ENCODE measurements around the gene TMEM220. TPM values are rescaled to one million over a fixed set of nuclear protein-coding genes. Genes with fewer than 3 reads are reported as not detected.

TMEM220 gene
- total RNA-seq = 10 to 100 TPM in 1 of 2 donors, 1 to 10 TPM in 1; 2.8 to 13.8 TPM
- polyA plus RNA-seq = 10 to 100 TPM in 1 of 2 donors, 1 to 10 TPM in 1; 3.7 to 10.5 TPM
- long read RNA-seq, donor 1, partial matches to known transcripts = 5 of 10 reads
- long read RNA-seq, donor 1, other reads (novel, unspliced or antisense) = 0 of 10 reads
- long read RNA-seq, donor 2, partial matches to known transcripts = 0 of 3 reads
- long read RNA-seq, donor 2, other reads (novel, unspliced or antisense) = 0 of 3 reads
- long read RNA-seq, donor 3, partial matches to known transcripts = 5 of 7 reads
- long read RNA-seq, donor 3, other reads (novel, unspliced or antisense) = 0 of 7 reads
- long read RNA-seq, donor 4, partial matches to known transcripts = 0 of 4 reads
- long read RNA-seq, donor 4, other reads (novel, unspliced or antisense) = 0 of 4 reads
- long read RNA-seq, donor 5, partial matches to known transcripts = 22 of 26 reads
- long read RNA-seq, donor 5, other reads (novel, unspliced or antisense) = 0 of 26 reads

GRCh38 chr17:10729334-10730193, at the start of gene TMEM220:
TMEM220 (minus strand) TSS chr17:10730023; CDS start chr17:10729851, 172 bp downstream.
- Histone ChIP-seq H3K9ac (ENCODE audit: insufficient read depth in 1 of 2, low read length in 2 of 2) (peak within 1 kb of the TSS; percentile 70 to 81), H3K9me3 (ENCODE audit: control insufficient read depth in 4 of 4, insufficient read depth in 3 of 4, low read length in 3 of 4) (no peaks in the 10 kb centered on the region), H3K4me1 (ENCODE audit: control insufficient read depth in 5 of 5, insufficient read depth in 5 of 5, low read length in 5 of 5) (peaks cover 0 to 9% (median 0%) of the 10 kb centered on the region in 5 donors), H3K27ac (ENCODE audit: low read depth in 1 of 2, low read length in 1 of 2) (peak within 1 kb of the TSS; percentile 95), H3K36me3 (ENCODE audit: control insufficient read depth in 4 of 4, insufficient read depth in 4 of 4, low read length in 4 of 4) (peaks cover 2 to 15% (median 4%) of the 10 kb centered on the region in 4 donors), H3K4me3 (peak within 1 kb of the TSS; percentile 58), H3K27me3 (ENCODE audit: control insufficient read depth in 3 of 3, insufficient read depth in 3 of 3, low read length in 2 of 3) (no peaks in the 10 kb centered on the region)
- no peak for TF ChIP-seq CTCF (IDR thresholded peaks at IDR 0.05; ENCODE audit: control extremely low read depth, extremely low read depth)
- DNase-seq (peak; percentile 88 to 91 (median 90)), ATAC-seq (ENCODE audit: insufficient read depth, low FRiP score) (peak; percentile 93)
- WGBS, 2 donors = 1 to 2% methylated on average over 79 of the region's 79 CpGs

- peaks cover 0 to 3% (median 0%) of the 10 kb centered on the region in 4 donors for H3K9me3 ChIP-seq (ENCODE audit: control insufficient read depth in 4 of 4, insufficient read depth in 3 of 4, low read length in 3 of 4)
- H3K4me1 ChIP-seq (ENCODE audit: control insufficient read depth in 5 of 5, insufficient read depth in 5 of 5, low read length in 5 of 5) = peaks cover 0 to 2% (median 0%) of the 10 kb centered on the region in 5 donors
- no peak overlapping the region for H3K4me3 ChIP-seq
- 62 to 81% methylated on average over 2 of the region's 2 CpGs for WGBS, 2 donors
- no peak overlapping the region for H3K27ac ChIP-seq (ENCODE audit: low read depth in 1 of 2, low read length in 1 of 2)
- H3K36me3 ChIP-seq (ENCODE audit: control insufficient read depth in 4 of 4, insufficient read depth in 4 of 4, low read length in 4 of 4) = no peaks in the 10 kb centered on the region
- no peak overlapping the region for H3K9ac ChIP-seq (ENCODE audit: insufficient read depth in 1 of 2, low read length in 2 of 2)
- DNase-seq (no peak), ATAC-seq (ENCODE audit: insufficient read depth, low FRiP score) (no peak)
- TF ChIP-seq CTCF (IDR thresholded peaks at IDR 0.05; ENCODE audit: control extremely low read depth, extremely low read depth) = no peak
- H3K27me3 ChIP-seq (ENCODE audit: control insufficient read depth in 3 of 3, insufficient read depth in 3 of 3, low read length in 2 of 3) = no peaks in the 10 kb centered on the region
Observed at GRCh38 chr17:10779609-10780008, 49.8 kb upstream of the TMEM220 start.

GRCh38 chr17:10777890-10778289, 48.1 kb upstream of the TMEM220 start:
- 61 to 79% methylated on average over 6 of the region's 6 CpGs for WGBS, 2 donors
- no peak for TF ChIP-seq CTCF (IDR thresholded peaks at IDR 0.05; ENCODE audit: control extremely low read depth, extremely low read depth)

More at GRCh38 chr17:10777890-10778289, 48.1 kb upstream of the TMEM220 start:
- DNase-seq (no peak), ATAC-seq (ENCODE audit: insufficient read depth, low FRiP score) (no peak)
- Histone ChIP-seq H3K4me3 (no peak overlapping the region), H3K9me3 (ENCODE audit: control insufficient read depth in 4 of 4, insufficient read depth in 3 of 4, low read length in 3 of 4) (peaks cover 0 to 5% (median 0%) of the 10 kb centered on the region in 4 donors), H3K4me1 (ENCODE audit: control insufficient read depth in 5 of 5, insufficient read depth in 5 of 5, low read length in 5 of 5) (peaks cover 0 to 5% (median 0%) of the 10 kb centered on the region in 5 donors), H3K27me3 (ENCODE audit: control insufficient read depth in 3 of 3, insufficient read depth in 3 of 3, low read length in 2 of 3) (no peaks in the 10 kb centered on the region), H3K9ac (ENCODE audit: insufficient read depth in 1 of 2, low read length in 2 of 2) (no peak overlapping the region), H3K36me3 (ENCODE audit: control insufficient read depth in 4 of 4, insufficient read depth in 4 of 4, low read length in 4 of 4) (no peaks in the 10 kb centered on the region), H3K27ac (ENCODE audit: low read depth in 1 of 2, low read length in 1 of 2) (no peak overlapping the region)
